K562 (cell line): ENCODE data around the gene RBBP7. TPM values are rescaled to one million over a fixed set of nuclear protein-coding genes. Genes with fewer than 3 reads are reported as not detected.

ENCODE experiments used
- ATAC-seq: fragments of 200-7000 bp; cut with Tn5 transposase; 3 replicates; pipeline ENCODE4 v1.9.1; 2020; ENCODE audit warnings: moderate library complexity
- BruUV-seq: library from RNA; stranded (reverse); fragments of 400-500 nt; replicated peaks from 2 replicates; lab custom pipeline; 2021; lab: Mats Ljungman, UMichigan
- CTCF ChIA-PET: fragments of 300-600 bp; formaldehyde crosslinking; extraction: SDS; loops from one replicate; lab custom pipeline; 2021; ENCODE audit warnings: low intra/inter-chr PET ratio; lab: Yijun Ruan, JAX
- POLR2A ChIA-PET: fragments of 300-600, 350-650 bp; sonication (Branson Sonifier 250); formaldehyde crosslinking; extraction: SDS; loops from one replicate; lab custom pipeline; 2021; ENCODE audit warnings: antibody characterized with exemption, inconsistent platforms; lab: Yijun Ruan, JAX
- DNase-seq, 4 experiments: peaks; one replicate each; pipeline versions ENCODE4 v3.0.0 to v3.0.0-alpha.2; 2011 to 2018; ENCODE audit warnings: low spot score in 3 of 4, mixed read lengths in 3 of 4; ENCODE audit errors: extremely low read depth in 1 of 4
- FAIRE-seq: peaks from 2 replicates; lab custom pipeline; 2011; peaks lifted over from hg19 to GRCh38; lab: Jason Lieb, UNC
- H2AFZ ChIP-seq: 2 replicates; pipeline ENCODE4 v1.6.0; 2011; ENCODE audit warnings: low read depth, low read length, control low read depth, inconsistent platforms
- H3K27ac ChIP-seq: fragments of 200-600 bp; 3 replicates; pipeline ENCODE4 v1.8.0; 2011; ENCODE audit warnings: low read depth, mild to moderate bottlenecking, control low read depth, inconsistent platforms, low read length, moderate library complexity, mixed read lengths; ENCODE audit errors: extremely low read depth
- H3K27me3 ChIP-seq, 2 experiments: fragments of 300-600 bp in 1 of 2; 2 replicates in 1 of 2; 3 replicates in 1 of 2; pipeline versions ENCODE4 v1.6.0 to v1.8.0; 2011; ENCODE audit warnings: inconsistent platforms in 2 of 2, low read length in 2 of 2, mild to moderate bottlenecking in 1 of 2, mixed read lengths in 1 of 2, moderate library complexity in 1 of 2; ENCODE audit not compliant: control insufficient read depth in 2 of 2, insufficient read depth in 2 of 2
- H3K36me3 ChIP-seq: fragments of 300-600 bp; 3 replicates; pipeline ENCODE4 v1.8.0; 2011; ENCODE audit warnings: mild to moderate bottlenecking, low read length, inconsistent platforms; ENCODE audit not compliant: control insufficient read depth, insufficient read depth
- H3K4me1 ChIP-seq, 2 experiments: fragments of 200-600 bp in 1 of 2; replicated peaks in 1 of 2; 2 replicates in 1 of 2; 3 replicates in 1 of 2; pipeline versions ENCODE4 v1.5.1 to v1.8.0; 2011; ENCODE audit warnings: inconsistent platforms in 2 of 2, low read length in 2 of 2, mild to moderate bottlenecking in 1 of 2, mixed read lengths in 1 of 2, moderate library complexity in 1 of 2; ENCODE audit not compliant: control insufficient read depth in 2 of 2, insufficient read depth in 2 of 2
- H3K4me2 ChIP-seq: 2 replicates; pipeline ENCODE4 v1.6.1; 2011; ENCODE audit warnings: low read length, control low read depth, inconsistent platforms, mixed read lengths; ENCODE audit not compliant: insufficient read depth
- H3K4me3 ChIP-seq: fragments of 200-600 bp; sonication (generic), shearing (Covaris generic); 2 replicates; pipeline ENCODE4 v1.5.1; 2016; ENCODE audit warnings: control low read depth, inconsistent platforms
- H3K79me2 ChIP-seq: fragments of 200-600 bp; 3 replicates; pipeline ENCODE4 v1.8.0; 2011; ENCODE audit warnings: low read length, inconsistent platforms; ENCODE audit not compliant: control insufficient read depth, insufficient read depth
- H3K9ac ChIP-seq, 2 experiments: 2 replicates each; pipeline versions ENCODE4 v1.6.0 to v1.6.1; 2011; ENCODE audit warnings: low read depth in 2 of 2, low read length in 2 of 2, control low read depth in 1 of 2, inconsistent platforms in 1 of 2, mild to moderate bottlenecking in 1 of 2, mixed read lengths in 1 of 2; ENCODE audit not compliant: insufficient read depth in 1 of 2
- H3K9me1 ChIP-seq: one replicate; pipeline ENCODE4 v1.6.0; 2011; ENCODE audit warnings: inconsistent platforms, mild to moderate bottlenecking, low read length, moderate library complexity; ENCODE audit not compliant: control insufficient read depth, insufficient read depth
- H3K9me3 ChIP-seq: replicated peaks from 2 replicates; pipeline ENCODE4 v1.5.1; 2011; ENCODE audit warnings: low read depth, low read length, inconsistent platforms; ENCODE audit not compliant: control insufficient read depth, insufficient read depth
- H4K20me1 ChIP-seq: replicated peaks from 2 replicates; pipeline ENCODE4 v1.6.1; 2011; ENCODE audit warnings: low read length, inconsistent platforms, mixed read lengths; ENCODE audit not compliant: control insufficient read depth, insufficient read depth
- ARID1B ChIP-seq: fragments of 450-650 bp; IDR thresholded peaks from 2 replicates; pipeline ENCODE4 v1.6.1; 2016; ENCODE audit warnings: antibody characterized with exemption, mild to moderate bottlenecking, inconsistent platforms
- CC2D1A ChIP-seq: fragments of 450-650 bp; IDR thresholded peaks from 2 replicates; pipeline ENCODE4 v1.6.1; 2017; ENCODE audit warnings: mild to moderate bottlenecking
- JUND ChIP-seq, 2 experiments: IDR thresholded peaks; 2 replicates in 1 of 2; 3 replicates in 1 of 2; pipeline ENCODE4 v1.6.1; 2011; ENCODE audit warnings: borderline replicate concordance in 2 of 2, low read depth in 2 of 2, low read length in 2 of 2, improper control_type of control experiment in 1 of 2, missing biosample characterization in 1 of 2, missing genetic modification characterization in 1 of 2, missing genetic modification reagents in 1 of 2
- KLF13 ChIP-seq: fragments of 450-650 bp; IDR thresholded peaks from 2 replicates; pipeline ENCODE4 v1.6.1; 2016; ENCODE audit warnings: missing genetic modification characterization, low read depth, mild to moderate bottlenecking, missing compliant biosample characterization, moderate library complexity, borderline replicate concordance
- L3MBTL2 ChIP-seq: fragments of 450-650 bp; IDR thresholded peaks from 2 replicates; pipeline ENCODE4 v1.6.1; 2016; ENCODE audit warnings: mild to moderate bottlenecking, moderate library complexity
- MXI1 ChIP-seq: IDR thresholded peaks from 2 replicates; pipeline ENCODE4 v1.6.1; 2011; ENCODE audit warnings: low read depth, mild to moderate bottlenecking, improper control_type of control experiment, low read length
- NR2C1 ChIP-seq, 2 experiments: fragments of 450-650 bp; IDR thresholded peaks; 2 replicates each; pipeline ENCODE4 v1.6.1; 2017; ENCODE audit warnings: mild to moderate bottlenecking in 2 of 2, antibody characterized with exemption in 1 of 2, inconsistent platforms in 1 of 2, missing compliant biosample characterization in 1 of 2, missing genetic modification characterization in 1 of 2
- PHF8 ChIP-seq: fragments of 200-600 bp; sonication (generic); IDR thresholded peaks from 2 replicates; pipeline ENCODE4 v1.6.1; 2012; ENCODE audit warnings: mixed run types, mild to moderate bottlenecking, inconsistent platforms, low read length, moderate library complexity, borderline replicate concordance
- SMAD4 ChIP-seq: fragments of 250-450 bp; sonication (Bioruptor Pico); conservative IDR thresholded peaks from 2 replicates; pipeline ENCODE4 v1.8.0; 2021; ENCODE audit warnings: inconsistent platforms, mild to moderate bottlenecking, moderate library complexity
- SP2 ChIP-seq: IDR thresholded peaks from 2 replicates; pipeline ENCODE4 v1.6.1; 2011; ENCODE audit warnings: mild to moderate bottlenecking, low read depth, low read length, moderate library complexity; ENCODE audit not compliant: poor library complexity, severe bottlenecking; ENCODE audit errors: extremely low read depth
- ZBTB7A ChIP-seq: IDR thresholded peaks from 2 replicates; pipeline ENCODE4 v1.6.1; 2011; ENCODE audit warnings: low read depth, mild to moderate bottlenecking, low read length, moderate library complexity, borderline replicate concordance; ENCODE audit not compliant: control insufficient read depth
- ZFX ChIP-seq: sonication (generic); formaldehyde crosslinking; IDR thresholded peaks from 2 replicates; pipeline ENCODE4 v1.8.0; 2022; ENCODE audit warnings: mild to moderate bottlenecking, missing genetic modification reagents, moderate library complexity
- ZNF347 ChIP-seq: fragments of 450-650 bp; formaldehyde crosslinking; IDR thresholded peaks from 2 replicates; pipeline ENCODE4 v1.4.0; 2020; ENCODE audit warnings: low read depth, mild to moderate bottlenecking, moderate library complexity
- ZNF780A ChIP-seq: fragments of 250-450 bp; sonication (Bioruptor Pico); IDR thresholded peaks from 2 replicates; pipeline ENCODE4 v1.5.0; 2021; ENCODE audit warnings: mild to moderate bottlenecking
- ZNF830 ChIP-seq: fragments of 250-450 bp; sonication (Bioruptor Pico); IDR thresholded peaks from 2 replicates; pipeline ENCODE4 v1.5.0; 2021; ENCODE audit warnings: mild to moderate bottlenecking
- WGBS: fragments of 100-300 bp; shearing (Covaris generic); methylation state at CpG from one replicate; pipeline ENCODE4 v1.1.6; 2016; ENCODE audit warnings: low coverage, mixed read lengths; ENCODE audit not compliant: insufficient coverage; ENCODE audit errors: missing lambda C conversion rate; 5-methylcytosine and 5-hydroxymethylcytosine counted together
- in situ Hi-C: fragments of 300-500 bp; cut with MboI; formaldehyde crosslinking; loops from 4 replicates; pipeline ENCODE4 v1.15.0; 2018; ENCODE audit warnings: inconsistent platforms, mixed read lengths
- intact Hi-C: fragments of 100-400 bp; cut with micrococcal nuclease; formaldehyde crosslinking; loops from 2 replicates; pipeline ENCODE4 v1.14.2; 2022
- polyA plus RNA-seq, 8 experiments: library from polyadenylated mRNA; depleted of rRNA in 4 of 8; stranded (reverse) in 5 of 8; unstranded in 3 of 8; fragments of >200 nt; fragmentation: Nextera tagmentation in 2 of 8; fragmentation: Illumina TruSeq in 1 of 8; extraction: Ambion mirVana in 2 of 8; extraction: Trizol in 1 of 8; gene quantifications; 2 replicates each; pipeline versions ENCODE4 v1.2.1 to v1.2.3, GENCODE V29; 2011 to 2014; ENCODE audit warnings: inconsistent platforms in 1 of 8, missing spikeins in 1 of 8
- total RNA-seq, 7 experiments: library from RNA; depleted of rRNA in 6 of 7; stranded (reverse); fragments of >200 nt in 6 of 7; fragmentation: Illumina TruSeq in 2 of 7; extraction: Trizol in 2 of 7; gene quantifications; 2 replicates each; pipeline versions ENCODE4 v1.2.1 to v1.2.3, GENCODE V29; 2011 to 2021; ENCODE audit warnings: low replicate concordance in 1 of 7
- TF ChIP-seq, protein P1 (sequence below): fragments of 450-650 bp; formaldehyde crosslinking; IDR thresholded peaks from 2 replicates; pipeline ENCODE4 v1.4.0; 2022; ENCODE audit warnings: mild to moderate bottlenecking, moderate library complexity

RBBP7 gene
- total and polyA plus RNA-seq, 9 of the 15 experiments (the other 6 are each of a cell fraction or from before 2014, with no cell fraction given) = 79.0 to 364 (median 182) TPM

DNA sequence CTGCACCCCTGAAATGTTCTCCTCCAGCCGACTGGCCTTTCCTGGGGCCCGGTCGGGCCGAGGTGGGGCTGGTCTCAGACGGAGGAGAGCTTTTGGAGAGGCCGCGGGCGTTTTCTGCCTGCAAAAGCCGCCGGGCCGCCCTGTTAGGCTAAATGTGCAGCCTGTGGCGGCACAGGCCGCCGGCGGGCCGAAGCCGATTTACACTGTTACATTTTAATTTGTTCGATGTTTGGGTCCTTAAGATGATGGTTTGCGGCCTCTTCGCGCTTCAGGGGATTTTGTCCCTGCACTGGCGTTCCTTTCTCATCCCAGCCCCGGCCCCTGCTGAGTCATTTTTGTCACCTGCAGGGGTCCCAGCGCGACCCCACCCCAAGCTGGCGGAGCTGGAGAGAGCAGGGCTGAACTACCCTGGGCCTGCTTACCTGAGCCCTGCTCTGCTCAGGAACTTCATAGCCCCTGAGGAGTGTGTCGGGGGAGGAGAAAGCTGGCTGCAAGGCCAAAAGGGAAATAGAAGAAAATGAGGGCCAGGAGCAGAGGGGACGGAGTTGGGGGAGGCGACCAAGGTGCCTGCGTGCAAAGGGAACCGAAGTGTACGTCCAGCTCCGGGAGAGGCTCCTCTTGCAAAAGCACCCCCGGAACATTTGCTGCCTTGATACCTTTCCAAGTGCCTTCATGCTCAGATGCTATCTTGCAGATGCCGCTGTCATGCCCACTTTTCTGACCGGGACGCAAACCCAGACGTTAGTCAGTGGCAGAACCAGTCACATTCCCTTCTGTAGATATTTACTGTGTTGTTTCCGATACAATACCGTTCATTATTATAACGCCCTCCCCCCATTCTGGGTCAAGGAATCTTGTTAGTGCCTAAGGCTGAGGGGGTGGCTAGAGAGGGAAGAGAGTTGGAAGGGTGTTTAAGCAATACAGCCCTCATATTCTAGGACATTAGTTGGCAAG is 977 bp upstream of the RBBP7 start:
- BruUV-seq = TSS peak; percentile 96
- H3K4me3 ChIP-seq = peak overlapping the region; percentile 48
- no peaks in the 10 kb centered on the region for H3K27me3 ChIP-seq
- peak overlapping the region; percentile 94 for H2AFZ ChIP-seq
- H3K4me2 ChIP-seq = peak overlapping the region; percentile 81
- peaks cover 14 to 15% of the 10 kb centered on the region in 2 experiments; a peak in 4 of 5 replicates for H3K4me1 ChIP-seq
- H3K79me2 ChIP-seq = peaks cover 37% of the 10 kb centered on the region
- peaks cover 7% of the 10 kb centered on the region; the same call in 1 of the 2 replicates for H4K20me1 ChIP-seq
- H3K9ac ChIP-seq = peak overlapping the region; percentile 61 to 87
- ChIA-PET POLR2A (interaction anchor here (1.1 kb wide), 1 partner anchor 12 kb away, joined by 3 read pairs; no protein-coding TSS in a partner anchor), CTCF (no interaction called here)
- no peaks in the 10 kb centered on the region for H3K9me3 ChIP-seq
- H3K27ac ChIP-seq = peak overlapping the region; percentile 86
- WGBS = 8% methylated on average over 39 of the region's 41 CpGs
- H3K9me1 ChIP-seq = peaks cover 3% of the 10 kb centered on the region
- intact Hi-C loops = no loop called here
- ATAC-seq = peak; percentile 18
- in situ Hi-C loops = no loop called here
- peaks cover 25% of the 10 kb centered on the region; the same call in 2 of the 3 replicates for H3K36me3 ChIP-seq
- peak; percentile 23 for FAIRE-seq
- DNase-seq = peak in 1 of 4 experiments; percentile 38
- no peak for TF ChIP-seq ZNF780A
- peak; percentile 48; the same call in 1 of the 2 replicates for TF ChIP-seq L3MBTL2
- no peak for TF ChIP-seq KLF13 (tag)
- TF ChIP-seq ZNF830 (CRISPR knock-in tag) = no peak
- TF ChIP-seq NR2C1 (IDR thresholded peaks at IDR 0.05) = no peak
- TF ChIP-seq NR2C1 (tag; IDR thresholded peaks at IDR 0.05) = no peak
- no peak for TF ChIP-seq MXI1
- no peak for TF ChIP-seq SP2
- TF ChIP-seq, protein P1, sequence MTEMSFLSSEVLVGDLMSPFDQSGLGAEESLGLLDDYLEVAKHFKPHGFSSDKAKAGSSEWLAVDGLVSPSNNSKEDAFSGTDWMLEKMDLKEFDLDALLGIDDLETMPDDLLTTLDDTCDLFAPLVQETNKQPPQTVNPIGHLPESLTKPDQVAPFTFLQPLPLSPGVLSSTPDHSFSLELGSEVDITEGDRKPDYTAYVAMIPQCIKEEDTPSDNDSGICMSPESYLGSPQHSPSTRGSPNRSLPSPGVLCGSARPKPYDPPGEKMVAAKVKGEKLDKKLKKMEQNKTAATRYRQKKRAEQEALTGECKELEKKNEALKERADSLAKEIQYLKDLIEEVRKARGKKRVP (CRISPR knock-in tag) = no peak
- no peak for TF ChIP-seq ZNF347 (CRISPR knock-in tag)
- TF ChIP-seq ARID1B = no peak
- no peak for TF ChIP-seq CC2D1A
- peak; percentile 15; the same call in 1 of the 2 replicates for TF ChIP-seq SMAD4
- no peak for TF ChIP-seq JUND (IDR thresholded peaks at IDR 0.05; ENCODE audit: borderline replicate concordance, low read depth, low read length)
- TF ChIP-seq JUND (tag; IDR thresholded peaks at IDR 0.05; ENCODE audit: borderline replicate concordance, low read depth, low read length) = no peak
- TF ChIP-seq ZFX (CRISPR knock-in tag) = peak; percentile 73
- TF ChIP-seq PHF8 = peak; percentile 48; the same call in 1 of the 2 replicates
- peak; percentile 94 for TF ChIP-seq ZBTB7A
